Trophoblast cell (in vitro differentiated cells and primary cell): ENCODE data around the gene DAPK3.
A peak's percentile ranks its signal among the peaks of the same experiment; 100 is the strongest.

Source experiments
- DNase-seq, 2 donors: peaks; one replicate each; pipeline ENCODE4 v3.0.0-alpha.2; 2016
- H2AFZ ChIP-seq: 2 replicates; pipeline ENCODE4 v1.6.1; 2013; ENCODE audit warnings: low read length, moderate library complexity, mild to moderate bottlenecking; ENCODE audit not compliant: insufficient read depth, poor library complexity
- H2AK5ac ChIP-seq: 2 replicates; pipeline ENCODE4 v1.6.1; 2013; ENCODE audit warnings: mild to moderate bottlenecking, low read length
- H2BK120ac ChIP-seq: 2 replicates; pipeline ENCODE4 v1.6.1; 2013; ENCODE audit warnings: low read length, mild to moderate bottlenecking, moderate library complexity; ENCODE audit not compliant: insufficient read depth, poor library complexity
- H2BK12ac ChIP-seq: 2 replicates; pipeline ENCODE4 v1.6.1; 2013; ENCODE audit warnings: mild to moderate bottlenecking, low read length, moderate library complexity
- H2BK5ac ChIP-seq: 2 replicates; pipeline ENCODE4 v1.6.1; 2013; ENCODE audit warnings: low read length, low read depth, moderate library complexity, mild to moderate bottlenecking; ENCODE audit not compliant: poor library complexity
- H3K14ac ChIP-seq: 2 replicates; pipeline ENCODE4 v1.6.1; 2013; ENCODE audit warnings: mild to moderate bottlenecking, low read length
- H3K18ac ChIP-seq: 2 replicates; pipeline ENCODE4 v1.6.1; 2013; ENCODE audit warnings: mild to moderate bottlenecking, low read length
- H3K23ac ChIP-seq: 2 replicates; pipeline ENCODE4 v1.6.1; 2013; ENCODE audit warnings: low read length
- H3K27ac ChIP-seq: 2 replicates; pipeline ENCODE4 v1.5.1; 2013; ENCODE audit warnings: low read depth, mild to moderate bottlenecking, inconsistent platforms, low read length, moderate library complexity
- H3K27me3 ChIP-seq: 2 replicates; pipeline ENCODE4 v1.6.1; 2013; ENCODE audit warnings: inconsistent platforms, mild to moderate bottlenecking, low read length, moderate library complexity; ENCODE audit not compliant: insufficient read depth
- H3K36me3 ChIP-seq, 2 experiments: 1 replicate in 1 of 2; 2 replicates in 1 of 2; pipeline ENCODE4 v1.6.1; 2013; ENCODE audit warnings: low read length in 2 of 2, mild to moderate bottlenecking in 2 of 2, moderate library complexity in 1 of 2; ENCODE audit not compliant: insufficient read depth in 2 of 2, control insufficient read depth in 1 of 2
- H3K4ac ChIP-seq: 2 replicates; pipeline ENCODE4 v1.6.1; 2013; ENCODE audit warnings: low read depth, mild to moderate bottlenecking, low read length, moderate library complexity
- H3K4me1 ChIP-seq, 2 experiments: 1 replicate in 1 of 2; 2 replicates in 1 of 2; pipeline ENCODE4 v1.6.1; 2013; ENCODE audit warnings: low read length in 2 of 2, mild to moderate bottlenecking in 2 of 2, moderate library complexity in 1 of 2; ENCODE audit not compliant: insufficient read depth in 2 of 2, control insufficient read depth in 1 of 2
- H3K4me2 ChIP-seq: 2 replicates; pipeline ENCODE4 v1.6.1; 2013; ENCODE audit warnings: inconsistent platforms, mild to moderate bottlenecking, low read length, moderate library complexity
- H3K4me3 ChIP-seq: 2 replicates; pipeline ENCODE4 v1.5.1; 2013; ENCODE audit warnings: mild to moderate bottlenecking, low read depth, low read length, inconsistent platforms
- H3K79me1 ChIP-seq: one replicate; pipeline ENCODE4 v1.6.1; 2013; ENCODE audit warnings: low read length
- H3K79me2 ChIP-seq: 2 replicates; pipeline ENCODE4 v1.6.1; 2013; ENCODE audit warnings: low read length, mild to moderate bottlenecking; ENCODE audit not compliant: control insufficient read depth, insufficient read depth, poor library complexity
- H3K9ac ChIP-seq: 2 replicates; pipeline ENCODE4 v1.6.1; 2013; ENCODE audit warnings: mild to moderate bottlenecking, low read length
- H3K9me3 ChIP-seq: 2 replicates; pipeline ENCODE4 v1.6.1; 2013; ENCODE audit warnings: low read depth, mild to moderate bottlenecking, control low read depth, inconsistent platforms, low read length; ENCODE audit not compliant: insufficient read depth
- H4K12ac ChIP-seq: 2 replicates; pipeline ENCODE4 v1.6.1; 2013; ENCODE audit warnings: low read depth, mild to moderate bottlenecking, low read length, moderate library complexity
- H4K8ac ChIP-seq: 2 replicates; pipeline ENCODE4 v1.6.1; 2013; ENCODE audit warnings: low read depth, mild to moderate bottlenecking, low read length, moderate library complexity
- H4K91ac ChIP-seq: one replicate; pipeline ENCODE4 v1.6.1; 2013; ENCODE audit warnings: low read depth, mild to moderate bottlenecking, low read length, moderate library complexity
- WGBS: extraction: QIAGEN DNeasy Blood & Tissue Kit; methylation state at CpG from one replicate; pipeline ENCODE4 v1.1.7; 2013; ENCODE audit warnings: missing lambda C conversion rate; ENCODE audit not compliant: insufficient read length, insufficient coverage; ENCODE audit errors: extremely low coverage; 5-methylcytosine and 5-hydroxymethylcytosine counted together

DAPK3 gene

GRCh38 chr19:4010808-4011110 lies 39.9 kb upstream of the DAPK3 start:
- no peak overlapping the region for H4K12ac ChIP-seq
- peaks cover 35 to 40% of the 10 kb centered on the region in 2 experiments for H3K36me3 ChIP-seq
- no peak overlapping the region for H4K91ac ChIP-seq
- no peak overlapping the region for H3K9ac ChIP-seq
- H2BK5ac ChIP-seq: no peak overlapping the region
- no peak for DNase-seq
- H3K14ac ChIP-seq: no peak overlapping the region
- H4K8ac ChIP-seq: no peak overlapping the region
- no peak overlapping the region for H2AFZ ChIP-seq
- no peak overlapping the region for H2BK12ac ChIP-seq
- H3K79me2 ChIP-seq: peaks cover 29% of the 10 kb centered on the region
- H3K9me3 ChIP-seq: no peaks in the 10 kb centered on the region
- no peak overlapping the region for H2AK5ac ChIP-seq
- no peak overlapping the region for H3K4me2 ChIP-seq
- H3K4me1 ChIP-seq: peaks cover 27 to 37% of the 10 kb centered on the region in 2 experiments
- peaks cover 17% of the 10 kb centered on the region for H3K79me1 ChIP-seq
- H3K4me3 ChIP-seq: no peak overlapping the region
- H3K23ac ChIP-seq: no peak overlapping the region
- H3K4ac ChIP-seq: peak overlapping the region; percentile 3
- H3K18ac ChIP-seq: no peak overlapping the region
- no CpG with 5 or more reads among the region's 14 CpGs for WGBS
- H3K27ac ChIP-seq: no peak overlapping the region
- no peak overlapping the region for H2BK120ac ChIP-seq
- no peaks in the 10 kb centered on the region for H3K27me3 ChIP-seq

DNA sequence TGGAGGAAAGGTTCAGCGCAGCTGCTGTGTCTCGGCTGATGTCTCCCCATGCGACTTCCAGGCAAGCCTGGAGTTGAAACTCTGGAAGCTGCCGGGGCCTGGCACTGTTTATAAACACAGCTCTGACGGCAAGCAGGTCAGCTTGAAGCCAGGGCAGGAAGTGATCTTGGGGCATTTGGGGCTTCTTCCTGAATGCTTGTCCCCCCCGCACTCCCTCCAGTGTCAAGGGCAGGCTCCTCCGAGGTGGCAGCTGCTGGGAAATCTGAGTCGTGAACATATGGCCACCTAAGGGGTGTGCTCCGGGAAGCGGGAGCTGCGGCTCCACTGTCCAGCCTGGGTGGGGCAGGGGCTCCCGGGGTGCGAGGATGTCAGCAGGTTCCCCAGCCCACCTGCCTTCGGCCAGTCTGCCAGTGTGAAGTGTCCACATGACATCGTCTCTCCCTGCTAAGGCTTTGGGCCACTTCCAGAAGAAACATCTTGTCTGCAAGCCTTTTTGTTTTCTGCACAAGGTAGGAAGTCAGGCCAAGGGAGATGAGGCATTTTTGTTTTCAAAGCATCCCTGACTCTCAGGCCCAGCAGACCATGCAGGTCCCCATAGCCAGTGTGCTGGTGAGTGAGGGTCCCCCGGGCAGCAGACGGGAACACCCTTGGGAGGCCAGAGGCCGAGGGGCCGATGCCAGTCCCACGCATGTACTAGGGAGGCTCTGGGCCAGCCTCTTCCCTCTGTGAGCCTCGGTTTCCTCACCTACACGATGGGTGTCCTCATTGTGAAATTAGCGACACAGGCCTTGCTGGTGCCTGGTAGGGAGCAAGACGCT lies 39.3 kb upstream of the DAPK3 start:
- Histone ChIP-seq H2BK12ac (no peak overlapping the region), H2AFZ (no peak overlapping the region), H3K79me1 (peaks cover 13% of the 10 kb centered on the region), H3K18ac (no peak overlapping the region), H3K27ac (no peak overlapping the region), H4K12ac (no peak overlapping the region), H3K4me3 (no peak overlapping the region), H3K4ac (peak overlapping the region; percentile 75), H2BK120ac (no peak overlapping the region), H4K8ac (no peak overlapping the region), H3K36me3 (peaks cover 35 to 40% of the 10 kb centered on the region in 2 experiments), H3K9me3 (no peaks in the 10 kb centered on the region), H3K79me2 (peaks cover 27% of the 10 kb centered on the region), H4K91ac (no peak overlapping the region), H3K4me2 (no peak overlapping the region), H3K14ac (no peak overlapping the region), H3K23ac (no peak overlapping the region), H3K4me1 (peaks cover 24 to 33% of the 10 kb centered on the region in 2 experiments), H3K9ac (no peak overlapping the region), H2AK5ac (no peak overlapping the region), H3K27me3 (no peaks in the 10 kb centered on the region), H2BK5ac (no peak overlapping the region)
- WGBS: no CpG with 5 or more reads among the region's 24 CpGs
- DNase-seq: no peak

GRCh38 chr19:4007836-4008539 lies 37.1 kb upstream of the DAPK3 start:
- no peak overlapping the region for H2BK12ac ChIP-seq
- H3K27me3 ChIP-seq: no peaks in the 10 kb centered on the region
- peak overlapping the region; percentile 71 for H3K9ac ChIP-seq
- H3K36me3 ChIP-seq: peaks cover 16 to 20% of the 10 kb centered on the region in 2 experiments
- peak overlapping the region; percentile 83 for H2AK5ac ChIP-seq
- H3K4me3 ChIP-seq: peak overlapping the region; percentile 92
- peak overlapping the region; percentile 77 for H2BK120ac ChIP-seq
- H2AFZ ChIP-seq: peak overlapping the region; percentile 47
- H3K23ac ChIP-seq: no peak overlapping the region
- peak overlapping the region; percentile 85 for H3K4ac ChIP-seq
- H3K27ac ChIP-seq: no peak overlapping the region
- H3K4me2 ChIP-seq: peak overlapping the region; percentile 80
- WGBS: no CpG with 5 or more reads among the region's 55 CpGs
- peak overlapping the region; percentile 93 for H3K14ac ChIP-seq
- peak in 1 of 2 donors; percentile 19 for DNase-seq
- H3K79me2 ChIP-seq: peaks cover 27% of the 10 kb centered on the region
- no peaks in the 10 kb centered on the region for H3K9me3 ChIP-seq
- peak overlapping the region; percentile 92 for H2BK5ac ChIP-seq
- H4K8ac ChIP-seq: peak overlapping the region; percentile 90
- H3K18ac ChIP-seq: peak overlapping the region; percentile 85
- H3K79me1 ChIP-seq: peaks cover 10% of the 10 kb centered on the region
- H4K91ac ChIP-seq: peak overlapping the region; percentile 83
- H4K12ac ChIP-seq: peak overlapping the region; percentile 66
- H3K4me1 ChIP-seq: peaks cover 8 to 17% of the 10 kb centered on the region in 2 experiments

- Histone ChIP-seq H2AFZ (peak within 1 kb of the TSS; percentile 95), H3K14ac (peak within 1 kb of the TSS; percentile 94), H3K27ac (peak within 1 kb of the TSS; percentile 87), H3K4me3 (peak within 1 kb of the TSS; percentile 95), H2BK12ac (peak within 1 kb of the TSS; percentile 33), H4K12ac (peak within 1 kb of the TSS; percentile 95), H3K79me1 (peaks cover 10% of the 10 kb centered on the region), H3K4ac (peak within 1 kb of the TSS; percentile 85), H3K9me3 (no peaks in the 10 kb centered on the region), H2BK5ac (peak within 1 kb of the TSS; percentile 92), H2AK5ac (peak within 1 kb of the TSS; percentile 83), H3K36me3 (peaks cover 11 to 13% of the 10 kb centered on the region in 2 experiments), H3K79me2 (peaks cover 27% of the 10 kb centered on the region), H3K23ac (no peak within 1 kb of the TSS), H4K91ac (peak within 1 kb of the TSS; percentile 85), H3K4me2 (peak within 1 kb of the TSS; percentile 95), H2BK120ac (peak within 1 kb of the TSS; percentile 77), H3K4me1 (peaks cover 8 to 17% of the 10 kb centered on the region in 2 experiments), H3K27me3 (no peaks in the 10 kb centered on the region), H3K9ac (peak within 1 kb of the TSS; percentile 71), H4K8ac (peak within 1 kb of the TSS; percentile 97), H3K18ac (peak within 1 kb of the TSS; percentile 96)
- DNase-seq: peak; percentile 95 to 99
- WGBS: no CpG with 5 or more reads among the region's 91 CpGs
These were observed 36.3 kb upstream of the DAPK3 start, which contains the start of gene PIAS4 for GRCh38 chr19:4007021-4007835. Gene PIAS4 (plus strand): TSS chr19:4007736. CDS start chr19:4007761, 25 bp downstream.
